UCSD-AML1 (cell line): Measurements from ENCODE around the gene CLEC2D.
"Not testable (repeated sequence)": the region's sequence is repeated elsewhere in the genome, so short reads cannot be mapped to it uniquely, and the experiment has no call there.

ENCODE experiments used
- DNase-seq: peaks from one replicate; lab custom pipeline; 2025; ENCODE audit not compliant: unreplicated experiment; lab: John Stamatoyannopoulos, UW

Gene CLEC2D

GRCh38 chr12:9669534-9669933 is at the start of gene CLEC2D:
Gene CLEC2D (plus strand): TSS chr12:9669713. CDS start chr12:9669735, 22 bp downstream.
- DNase-seq, result no peak

GRCh38 chr12:9625019-9625418 is 44.5 kb upstream of the CLEC2D start:
- DNase-seq, result no peak

GRCh38 chr12:9626291-9626690 is 43.2 kb upstream of the CLEC2D start:
- no peak for DNase-seq

- no peak for DNase-seq
Measured at GRCh38 chr12:9626821-9627220, 42.7 kb upstream of the CLEC2D start.

GRCh38 chr12:9632766-9633165 is 36.7 kb upstream of the CLEC2D start:
- DNase-seq, result no peak

GRCh38 chr12:9634177-9634803 is 35.2 kb upstream of the CLEC2D start:
- peak; percentile 13 for DNase-seq

GRCh38 chr12:9634969-9635754 is 34.4 kb upstream of the CLEC2D start:
- no peak for DNase-seq

- no peak for DNase-seq
Measured at GRCh38 chr12:9636150-9636850, 33.2 kb upstream of the CLEC2D start.

GRCh38 chr12:9636851-9637206 is 32.7 kb upstream of the CLEC2D start:
- DNase-seq, result no peak

- DNase-seq, result no peak
Measured at GRCh38 chr12:9640024-9640423, 29.5 kb upstream of the CLEC2D start.

- DNase-seq, result no peak
Measured at GRCh38 chr12:9642606-9643265, 26.8 kb upstream of the CLEC2D start.

- no peak for DNase-seq
Measured at GRCh38 chr12:9643266-9643660, 26.2 kb upstream of the CLEC2D start.

- not testable (repeated sequence) for DNase-seq
Measured at GRCh38 chr12:9644985-9645551, 24.4 kb upstream of the CLEC2D start.

GRCh38 chr12:9646794-9647781 is 22.4 kb upstream of the CLEC2D start:
- peak; percentile 33 for DNase-seq

- peak; percentile 91 for DNase-seq
Measured at GRCh38 chr12:9647825-9648700, 21.4 kb upstream of the CLEC2D start.

GRCh38 chr12:9648701-9649531 is 20.6 kb upstream of the CLEC2D start:
- no peak for DNase-seq

- DNase-seq, result peak; percentile 46
Measured at GRCh38 chr12:9649532-9649940, 20.0 kb upstream of the CLEC2D start.

GRCh38 chr12:9650151-9650576 is 19.3 kb upstream of the CLEC2D start:
- DNase-seq, result no peak
